ENCODE data around the gene TMEM255A.

Gene TMEM255A

DNA sequence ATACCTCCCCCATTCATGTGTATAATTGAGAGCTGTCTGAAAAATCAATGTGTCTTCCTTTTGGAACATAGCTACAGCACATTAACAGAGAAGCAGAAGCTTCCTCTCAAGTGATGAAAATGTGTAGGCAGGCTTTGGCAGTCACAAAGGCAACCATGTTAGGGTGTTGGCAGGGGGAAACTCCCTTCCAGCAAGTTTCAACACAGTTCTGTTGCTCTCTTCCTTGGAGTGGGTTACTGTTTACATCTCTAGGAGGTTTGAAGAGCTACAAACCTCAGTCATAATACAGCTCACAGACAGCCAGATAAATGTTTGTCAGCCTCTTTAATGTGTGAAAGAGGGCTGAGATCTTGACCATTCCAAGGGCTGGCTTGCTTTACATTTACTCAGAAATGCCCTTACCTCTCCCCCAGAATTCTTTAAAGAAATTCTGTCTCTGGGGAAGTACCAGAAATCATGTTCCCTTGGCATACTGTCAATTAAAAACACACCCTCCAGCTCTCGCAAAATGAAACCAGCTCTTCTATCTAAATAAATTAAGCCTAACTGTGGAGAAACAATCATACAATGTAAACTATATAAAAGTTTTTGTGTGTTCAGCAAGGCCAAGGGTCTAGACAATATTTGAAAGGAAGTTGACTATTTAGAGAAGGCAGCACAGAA, 41.8 kb downstream of the TMEM255A start:
- Histone ChIP-seq H3K4me3 (ENCODE audit: insufficient read length, low read depth) (no peak overlapping the region), H3K36me3 (ENCODE audit: insufficient read depth, insufficient read length, low read length) (peaks cover 13% of the 10 kb centered on the region), H3K27me3 (ENCODE audit: insufficient read depth, insufficient read length) (no peaks in the 10 kb centered on the region), H3K9me3 (ENCODE audit: insufficient read depth, low read length) (no peaks in the 10 kb centered on the region), H3K9ac (ENCODE audit: insufficient read length, low read depth) (no peak overlapping the region), H3K4me1 (ENCODE audit: insufficient read depth, insufficient read length) (no peaks in the 10 kb centered on the region)
- DNase-seq (ENCODE audit: low read depth, low spot score): no peak
- TF ChIP-seq SUZ12 (IDR thresholded peaks at IDR 0.05; ENCODE audit: extremely low read depth, insufficient read depth, insufficient read length): no peak
- TF ChIP-seq ZNF274 (IDR thresholded peaks at IDR 0.05; ENCODE audit: low read depth, low read length): no peak
- no peak for TF ChIP-seq YY1 (IDR thresholded peaks at IDR 0.05; ENCODE audit: insufficient read depth, insufficient read length)

- peaks cover 11% of the 10 kb centered on the region for H3K36me3 ChIP-seq (ENCODE audit: insufficient read depth, insufficient read length, low read length)
- no peak for TF ChIP-seq SUZ12 (IDR thresholded peaks at IDR 0.05; ENCODE audit: extremely low read depth, insufficient read depth, insufficient read length)
- no peak for TF ChIP-seq ZNF274 (IDR thresholded peaks at IDR 0.05; ENCODE audit: low read depth, low read length)
- no peak for TF ChIP-seq YY1 (IDR thresholded peaks at IDR 0.05; ENCODE audit: insufficient read depth, insufficient read length)
- no peak overlapping the region for H3K9ac ChIP-seq (ENCODE audit: insufficient read length, low read depth)
- no peaks in the 10 kb centered on the region for H3K9me3 ChIP-seq (ENCODE audit: insufficient read depth, low read length)
- no peak overlapping the region for H3K4me3 ChIP-seq (ENCODE audit: insufficient read length, low read depth)
- H3K27me3 ChIP-seq (ENCODE audit: insufficient read depth, insufficient read length): no peaks in the 10 kb centered on the region
- DNase-seq (ENCODE audit: low read depth, low spot score): no peak
- peaks cover 8% of the 10 kb centered on the region for H3K4me1 ChIP-seq (ENCODE audit: insufficient read depth, insufficient read length)
Observed at GRCh38 chrX:120264341-120264740, 46.9 kb downstream of the TMEM255A start.

DNA sequence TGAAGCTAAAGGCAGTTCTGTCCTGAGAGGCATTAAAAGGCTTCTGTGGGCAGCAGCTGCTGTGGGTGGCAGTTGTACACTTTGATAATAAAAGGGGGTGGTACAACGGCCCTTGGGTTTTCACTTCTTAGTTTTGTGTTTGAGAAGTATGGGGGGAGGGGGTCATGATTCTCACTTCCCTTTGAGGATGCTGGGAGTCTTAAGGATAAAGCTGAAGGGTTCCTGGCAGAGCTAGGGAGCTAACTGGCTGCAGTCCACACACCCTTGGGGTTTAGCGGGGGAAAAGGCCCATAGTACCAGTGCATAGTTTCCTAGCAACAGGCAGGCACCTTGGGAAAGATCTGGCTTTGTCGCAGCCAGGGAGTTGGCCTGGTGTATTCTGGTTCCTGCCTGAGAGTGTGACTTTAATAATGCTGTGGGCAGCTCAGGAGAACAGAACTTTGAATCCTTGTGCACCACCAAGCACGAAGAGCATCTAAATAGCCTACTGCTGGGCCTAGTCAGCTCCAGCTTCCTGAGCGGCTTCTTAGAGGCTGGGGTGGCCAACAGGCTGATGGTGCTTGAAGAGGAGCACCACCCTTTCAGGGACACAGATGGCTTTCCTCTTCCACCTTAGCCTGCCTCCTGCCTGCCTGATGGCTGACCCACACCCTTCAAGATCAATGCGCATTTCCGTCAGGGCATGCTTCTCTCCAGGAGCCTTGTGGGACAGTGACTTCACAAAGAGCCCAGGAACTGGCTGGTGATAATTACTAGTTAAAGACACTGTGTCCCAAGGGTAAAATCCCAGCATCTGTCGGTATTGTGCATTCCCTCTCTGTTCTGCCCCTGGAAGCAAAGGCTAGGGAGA, 48.2 kb downstream of the TMEM255A start:
- no peak overlapping the region for H3K9ac ChIP-seq (ENCODE audit: insufficient read length, low read depth)
- no peak overlapping the region for H3K4me3 ChIP-seq (ENCODE audit: insufficient read length, low read depth)
- DNase-seq (ENCODE audit: low read depth, low spot score): peak; percentile 35

GRCh38 chrX:120260369-120260768, 50.9 kb downstream of the TMEM255A start:
- TF ChIP-seq SUZ12 (IDR thresholded peaks at IDR 0.05; ENCODE audit: extremely low read depth, insufficient read depth, insufficient read length) (no peak), YY1 (IDR thresholded peaks at IDR 0.05; ENCODE audit: insufficient read depth, insufficient read length) (no peak), ZNF274 (IDR thresholded peaks at IDR 0.05; ENCODE audit: low read depth, low read length) (no peak)
- Histone ChIP-seq H3K9ac (ENCODE audit: insufficient read length, low read depth) (no peak overlapping the region), H3K4me1 (ENCODE audit: insufficient read depth, insufficient read length) (peaks cover 8% of the 10 kb centered on the region), H3K27me3 (ENCODE audit: insufficient read depth, insufficient read length) (no peaks in the 10 kb centered on the region), H3K4me3 (ENCODE audit: insufficient read length, low read depth) (no peak overlapping the region), H3K9me3 (ENCODE audit: insufficient read depth, low read length) (no peaks in the 10 kb centered on the region), H3K36me3 (ENCODE audit: insufficient read depth, insufficient read length, low read length) (peaks cover 31% of the 10 kb centered on the region)
- DNase-seq (ENCODE audit: low read depth, low spot score): no peak

More for the DNA sequence above, 48.2 kb downstream of the TMEM255A start:
- peaks cover 22% of the 10 kb centered on the region for H3K36me3 ChIP-seq (ENCODE audit: insufficient read depth, insufficient read length, low read length)
- TF ChIP-seq SUZ12 (IDR thresholded peaks at IDR 0.05; ENCODE audit: extremely low read depth, insufficient read depth, insufficient read length) (no peak), ZNF274 (IDR thresholded peaks at IDR 0.05; ENCODE audit: low read depth, low read length) (no peak), YY1 (IDR thresholded peaks at IDR 0.05; ENCODE audit: insufficient read depth, insufficient read length) (no peak)
- no peaks in the 10 kb centered on the region for H3K9me3 ChIP-seq (ENCODE audit: insufficient read depth, low read length)
- H3K4me1 ChIP-seq (ENCODE audit: insufficient read depth, insufficient read length): peaks cover 8% of the 10 kb centered on the region
- H3K27me3 ChIP-seq (ENCODE audit: insufficient read depth, insufficient read length): no peaks in the 10 kb centered on the region

GRCh38 chrX:120253784-120254183, 57.5 kb downstream of the TMEM255A start:
- H3K4me1 ChIP-seq (ENCODE audit: insufficient read depth, insufficient read length): no peaks in the 10 kb centered on the region
- H3K4me3 ChIP-seq (ENCODE audit: insufficient read length, low read depth): no peak overlapping the region
- H3K36me3 ChIP-seq (ENCODE audit: insufficient read depth, insufficient read length, low read length): peaks cover 49% of the 10 kb centered on the region
- TF ChIP-seq SUZ12 (IDR thresholded peaks at IDR 0.05; ENCODE audit: extremely low read depth, insufficient read depth, insufficient read length): no peak
- TF ChIP-seq YY1 (IDR thresholded peaks at IDR 0.05; ENCODE audit: insufficient read depth, insufficient read length): no peak
- no peak for TF ChIP-seq ZNF274 (IDR thresholded peaks at IDR 0.05; ENCODE audit: low read depth, low read length)
- no peak for DNase-seq (ENCODE audit: low read depth, low spot score)
- no peaks in the 10 kb centered on the region for H3K9me3 ChIP-seq (ENCODE audit: insufficient read depth, low read length)
- H3K27me3 ChIP-seq (ENCODE audit: insufficient read depth, insufficient read length): peaks cover 7% of the 10 kb centered on the region
- no peak overlapping the region for H3K9ac ChIP-seq (ENCODE audit: insufficient read length, low read depth)

DNA sequence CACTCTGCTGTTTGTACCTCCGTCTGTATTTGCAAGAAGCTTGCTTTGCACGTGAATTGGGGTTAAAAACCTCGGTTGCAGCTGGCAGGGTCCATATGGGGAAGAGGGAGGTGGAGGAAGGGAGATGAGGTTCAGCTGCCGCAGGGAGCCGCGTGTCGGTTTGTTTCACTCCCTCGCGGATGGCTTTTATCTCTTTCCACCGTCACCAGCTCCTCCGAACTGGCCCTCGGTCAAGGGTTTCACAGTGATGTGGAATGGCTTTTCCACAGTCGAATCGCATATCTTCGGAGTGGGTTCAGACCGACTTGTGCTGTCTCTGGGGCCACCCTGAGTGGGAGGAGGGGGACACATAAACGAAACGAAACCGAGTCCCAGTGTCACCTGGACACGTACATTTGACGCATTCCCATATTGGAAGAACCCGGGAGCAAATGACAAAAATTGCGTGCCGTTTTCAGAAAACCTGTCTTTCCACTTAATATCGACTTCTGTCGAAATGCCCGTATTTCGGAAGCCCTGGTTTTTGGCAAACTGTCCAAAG, 59.7 kb downstream of the TMEM255A start:
- H3K4me1 ChIP-seq (ENCODE audit: insufficient read depth, insufficient read length): no peaks in the 10 kb centered on the region
- peaks cover 33% of the 10 kb centered on the region for H3K36me3 ChIP-seq (ENCODE audit: insufficient read depth, insufficient read length, low read length)
- peaks cover 23% of the 10 kb centered on the region for H3K27me3 ChIP-seq (ENCODE audit: insufficient read depth, insufficient read length)
- no peaks in the 10 kb centered on the region for H3K9me3 ChIP-seq (ENCODE audit: insufficient read depth, low read length)
- TF ChIP-seq YY1 (IDR thresholded peaks at IDR 0.05; ENCODE audit: insufficient read depth, insufficient read length) (no peak), SUZ12 (IDR thresholded peaks at IDR 0.05; ENCODE audit: extremely low read depth, insufficient read depth, insufficient read length) (no peak), ZNF274 (IDR thresholded peaks at IDR 0.05; ENCODE audit: low read depth, low read length) (no peak)
- no peak for DNase-seq (ENCODE audit: low read depth, low spot score)
- H3K9ac ChIP-seq (ENCODE audit: insufficient read length, low read depth): peak overlapping the region; percentile 92
- peak overlapping the region; percentile 90 for H3K4me3 ChIP-seq (ENCODE audit: insufficient read length, low read depth)
